ENCODE data around the gene TACC2.

TACC2 gene

GRCh38 chr10:122162671-122163173 is 173.8 kb downstream of the TACC2 start:
- no peak overlapping the region for H3K4me3 ChIP-seq (ENCODE audit: low read depth, low read length)
- TF ChIP-seq CTCF (IDR thresholded peaks at IDR 0.05; ENCODE audit: borderline replicate concordance, insufficient read depth, low read depth, low read length): no peak

- no peak overlapping the region for H3K4me3 ChIP-seq (ENCODE audit: low read depth, low read length)
- TF ChIP-seq CTCF (IDR thresholded peaks at IDR 0.05; ENCODE audit: borderline replicate concordance, insufficient read depth, low read depth, low read length): no peak
Measured at GRCh38 chr10:122163174-122164022, 174.4 kb downstream of the TACC2 start.

- no peak for TF ChIP-seq CTCF (IDR thresholded peaks at IDR 0.05; ENCODE audit: borderline replicate concordance, insufficient read depth, low read depth, low read length)
- H3K4me3 ChIP-seq (ENCODE audit: low read depth, low read length): no peak overlapping the region
Measured at GRCh38 chr10:122164023-122164601, 175.1 kb downstream of the TACC2 start.

- no peak for TF ChIP-seq CTCF (IDR thresholded peaks at IDR 0.05; ENCODE audit: borderline replicate concordance, insufficient read depth, low read depth, low read length)
- H3K4me3 ChIP-seq (ENCODE audit: low read depth, low read length): no peak overlapping the region
Measured at GRCh38 chr10:122164815-122165483, 176.0 kb downstream of the TACC2 start.

GRCh38 chr10:122165484-122166276 is 176.7 kb downstream of the TACC2 start:
- no peak for TF ChIP-seq CTCF (IDR thresholded peaks at IDR 0.05; ENCODE audit: borderline replicate concordance, insufficient read depth, low read depth, low read length)
- H3K4me3 ChIP-seq (ENCODE audit: low read depth, low read length): no peak overlapping the region

GRCh38 chr10:122168101-122168500 is 179.1 kb downstream of the TACC2 start:
- no peak for TF ChIP-seq CTCF (IDR thresholded peaks at IDR 0.05; ENCODE audit: borderline replicate concordance, insufficient read depth, low read depth, low read length)

More at GRCh38 chr10:122168101-122168500, 179.1 kb downstream of the TACC2 start:
- no peak overlapping the region for H3K4me3 ChIP-seq (ENCODE audit: low read depth, low read length)

Measured in GM12875 (cell line).